IMR-90 (cell line): Measurements from ENCODE around the gene KRT83.

Source experiments
- CTCF ChIP-seq: conservative IDR thresholded peaks from 2 replicates; pipeline ENCODE4 v1.5.1; 2012; ENCODE audit warnings: mild to moderate bottlenecking, low read depth, low read length, improper control_type of control experiment
- POLR2A ChIP-seq: IDR thresholded peaks from 2 replicates; pipeline ENCODE4 v1.6.1; 2012; ENCODE audit warnings: mild to moderate bottlenecking, low read depth, low read length
- RAD21 ChIP-seq: IDR thresholded peaks from 2 replicates; pipeline ENCODE4 v1.6.1; 2012; ENCODE audit warnings: low read length, improper control_type of control experiment
- RCOR1 ChIP-seq: IDR thresholded peaks from 2 replicates; pipeline ENCODE4 v1.6.1; 2012; ENCODE audit warnings: mild to moderate bottlenecking, low read length, improper control_type of control experiment; ENCODE audit not compliant: insufficient replicate concordance
- SMC3 ChIP-seq: fragments of 150-350 bp; IDR thresholded peaks from 2 replicates; pipeline ENCODE4 v1.6.1; 2016; ENCODE audit warnings: low read depth, mild to moderate bottlenecking, antibody characterized with exemption, low read length, moderate library complexity

DNA sequence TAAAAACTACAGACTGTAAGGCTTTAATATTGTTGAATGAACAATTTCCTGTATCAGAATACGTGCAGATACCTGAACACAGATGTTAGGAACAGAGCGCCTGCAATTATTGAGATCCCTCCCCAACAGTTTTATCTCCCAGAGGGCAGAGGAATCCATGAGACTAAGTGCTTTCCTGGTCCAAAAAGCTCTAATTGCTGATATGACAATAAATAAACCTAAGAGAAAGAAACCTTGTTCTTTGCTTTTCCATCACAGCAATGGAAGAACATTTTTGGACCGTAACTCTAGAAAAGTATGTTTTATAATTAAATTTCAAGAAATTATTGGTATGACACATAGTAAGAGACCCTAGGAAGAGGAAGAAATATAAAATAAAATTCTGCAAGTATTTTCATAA is 13.0 kb upstream of the KRT83 start:
- TF ChIP-seq RCOR1: no peak
- no peak for TF ChIP-seq SMC3
- no peak for TF ChIP-seq RAD21
- no peak for TF ChIP-seq CTCF
- no peak for TF ChIP-seq POLR2A
